ENCODE data around the gene PIAS1.

- TF ChIP-seq POLR2A (IDR thresholded peaks at IDR 0.05) (no peak), CTCF (IDR thresholded peaks at IDR 0.05) (no peak)
Measured at GRCh38 chr15:68054628-68055223, 611 bp downstream of the PIAS1 start.
